Type B pancreatic cell (in vitro differentiated cells): ENCODE data around the gene ORM2. TPM values are rescaled to one million over a fixed set of nuclear protein-coding genes. Genes with fewer than 3 reads are reported as not detected.

Experiments used
- DNase-seq: peaks from one replicate; pipeline ENCODE4 v3.0.0; 2021; ENCODE audit warnings: mixed read lengths; ENCODE audit not compliant: unreplicated experiment; ENCODE audit errors: extremely low spot score
- H3K27ac Mint-ChIP-seq: 2 replicates; pipeline ENCODE4 v1.8.0; 2021; ENCODE audit warnings: mild to moderate bottlenecking, mixed read lengths
- H3K27me3 Mint-ChIP-seq: 2 replicates; pipeline ENCODE4 v1.8.0; 2021; ENCODE audit warnings: mixed read lengths
- H3K36me3 Mint-ChIP-seq: 2 replicates; pipeline ENCODE4 v1.8.0; 2021; ENCODE audit warnings: mixed read lengths
- H3K4me1 Mint-ChIP-seq: one replicate; pipeline ENCODE4 v1.8.0; 2021; ENCODE audit warnings: mixed read lengths; ENCODE audit not compliant: unreplicated experiment
- H3K4me3 Mint-ChIP-seq: 2 replicates; pipeline ENCODE4 v1.8.0; 2021; ENCODE audit warnings: mild to moderate bottlenecking, mixed read lengths
- H3K9me3 Mint-ChIP-seq: 2 replicates; pipeline ENCODE4 v1.8.0; 2021; ENCODE audit warnings: mixed read lengths
- CTCF ChIP-seq: fragments of 200-600 bp; sonication (generic); conservative IDR thresholded peaks from 2 replicates; pipeline ENCODE4 v1.5.0; 2021; ENCODE audit warnings: antibody characterized with exemption, mild to moderate bottlenecking
- total RNA-seq: library from RNA; stranded (reverse); gene quantifications from 2 replicates; pipeline ENCODE4 v1.2.1, GENCODE V29; 2021; ENCODE audit warnings: low replicate concordance

The ORM2 gene
- total RNA-seq, 1 donor from 2014 or later: not detected

GRCh38 chr9:114341152-114341830, 11.6 kb downstream of the ORM2 start:
- Mint-ChIP-seq H3K36me3 (peaks cover 16% of the 10 kb centered on the region), H3K4me3 (no peak overlapping the region), H3K4me1 (no peaks in the 10 kb centered on the region), H3K27ac (no peak overlapping the region), H3K9me3 (no peaks in the 10 kb centered on the region), H3K27me3 (no peaks in the 10 kb centered on the region)
- TF ChIP-seq CTCF: no peak
- DNase-seq: no peak

DNA sequence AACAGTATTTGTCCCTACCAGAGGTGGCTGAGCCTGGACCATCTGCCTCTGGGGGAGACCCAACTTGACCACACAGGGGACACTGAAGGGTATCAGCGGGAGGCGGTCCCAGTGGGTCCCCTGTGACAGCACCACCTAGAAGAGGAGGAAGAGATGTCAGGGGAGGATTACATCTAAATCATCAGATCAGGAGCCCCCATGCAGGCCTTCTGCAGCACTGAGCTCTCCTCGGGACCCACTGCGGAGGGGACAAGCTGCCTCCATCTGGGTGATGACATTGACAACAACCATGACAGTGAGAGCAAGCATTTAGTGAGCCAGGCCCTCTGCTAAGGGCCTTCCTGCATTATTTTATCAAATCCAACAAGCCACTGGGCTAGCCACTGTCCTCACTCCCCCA, 12.3 kb downstream of the ORM2 start:
- Mint-ChIP-seq H3K36me3 (peaks cover 16% of the 10 kb centered on the region), H3K9me3 (no peaks in the 10 kb centered on the region), H3K27me3 (no peaks in the 10 kb centered on the region), H3K4me1 (no peaks in the 10 kb centered on the region), H3K27ac (no peak overlapping the region), H3K4me3 (no peak overlapping the region)
- TF ChIP-seq CTCF: no peak
- no peak for DNase-seq

DNA sequence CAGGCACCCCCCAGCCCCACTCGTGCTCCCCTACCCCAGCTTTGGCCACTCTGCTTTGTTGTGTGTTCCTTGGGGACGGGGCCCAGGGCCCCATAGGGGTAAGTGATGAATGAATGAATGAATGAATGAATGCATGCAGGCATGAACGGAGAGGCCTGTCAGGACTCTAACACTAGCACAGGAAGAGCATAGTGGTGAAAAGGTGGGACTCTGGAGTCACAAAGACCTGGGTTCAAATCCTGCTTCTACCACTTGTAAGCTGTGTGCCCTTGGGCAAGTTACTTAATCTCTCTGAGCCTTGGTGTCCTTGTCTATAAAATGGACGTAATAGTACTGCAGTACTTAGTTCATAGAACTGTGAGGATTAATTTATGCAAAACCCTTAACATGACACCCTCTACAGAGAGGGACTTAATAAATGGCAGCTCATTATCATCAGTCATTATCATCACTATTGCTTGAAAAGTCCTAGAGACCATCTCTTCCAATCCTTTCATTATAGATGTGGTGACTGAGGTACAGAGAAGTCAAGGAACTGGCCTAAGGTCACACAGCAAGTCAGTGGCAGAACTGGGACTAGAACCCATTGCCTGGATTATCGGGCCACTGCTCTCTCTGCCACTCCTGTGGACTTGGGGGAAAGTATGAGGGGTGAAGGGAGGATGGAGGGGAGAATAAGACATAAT, 13.2 kb downstream of the ORM2 start:
- no peak for TF ChIP-seq CTCF
- Mint-ChIP-seq H3K4me3 (no peak overlapping the region), H3K9me3 (no peaks in the 10 kb centered on the region), H3K4me1 (no peaks in the 10 kb centered on the region), H3K27me3 (no peaks in the 10 kb centered on the region), H3K27ac (no peak overlapping the region), H3K36me3 (peaks cover 16% of the 10 kb centered on the region)
- no peak for DNase-seq

GRCh38 chr9:114343471-114344187, 14.0 kb downstream of the ORM2 start:
- DNase-seq: no peak
- Mint-ChIP-seq H3K4me3 (no peak overlapping the region), H3K4me1 (no peaks in the 10 kb centered on the region), H3K27ac (no peak overlapping the region), H3K9me3 (no peaks in the 10 kb centered on the region), H3K36me3 (peaks cover 16% of the 10 kb centered on the region), H3K27me3 (no peaks in the 10 kb centered on the region)
- TF ChIP-seq CTCF: no peak

DNA sequence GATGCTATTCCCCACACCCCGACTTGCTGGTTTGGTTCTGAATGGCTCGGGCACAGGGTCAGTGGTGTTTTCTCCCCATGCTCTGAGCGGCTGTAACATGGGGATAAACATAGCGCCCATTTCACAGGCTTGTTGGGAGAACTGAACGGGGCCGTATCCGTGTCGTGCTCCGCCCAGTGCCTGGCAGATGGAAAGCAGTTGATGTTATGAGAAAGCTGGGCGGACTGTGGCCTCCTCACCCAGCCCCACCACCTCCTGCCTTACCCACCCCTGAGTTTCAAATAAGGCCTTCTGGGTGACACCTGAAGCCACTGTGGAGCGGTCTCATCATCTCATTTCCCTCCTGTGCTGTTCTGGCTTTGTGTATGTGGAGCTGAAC, 14.5 kb downstream of the ORM2 start:
- Mint-ChIP-seq H3K27ac (no peak overlapping the region), H3K36me3 (peaks cover 19% of the 10 kb centered on the region), H3K9me3 (no peaks in the 10 kb centered on the region), H3K27me3 (no peaks in the 10 kb centered on the region), H3K4me1 (peaks cover 5% of the 10 kb centered on the region), H3K4me3 (no peak overlapping the region)
- TF ChIP-seq CTCF: no peak
- no peak for DNase-seq
